ENCODE results near the gene FSTL1.

FSTL1 gene

DNA sequence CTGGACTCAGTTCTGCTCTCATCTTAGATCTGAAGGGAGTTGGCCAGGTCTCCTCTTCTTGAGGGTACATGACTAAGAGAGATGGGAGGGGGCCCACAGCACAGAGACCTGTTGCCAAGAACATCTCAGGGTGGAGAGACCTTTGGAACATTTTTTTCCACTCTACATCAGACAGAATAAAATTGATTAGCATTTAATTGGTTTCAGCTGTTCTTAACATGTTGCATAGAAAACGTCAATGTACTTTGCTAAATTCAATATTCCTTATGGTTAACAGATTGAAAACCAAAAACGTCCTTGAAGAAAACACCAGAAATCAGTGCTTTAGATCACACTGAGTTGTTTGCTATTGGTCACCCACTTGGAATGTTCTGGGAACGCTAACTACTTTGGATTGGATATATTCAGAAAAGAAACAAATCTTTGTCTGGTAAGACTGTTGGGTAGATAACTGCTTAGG, 36.4 kb upstream of the FSTL1 start:
- no peak overlapping the region for H3K4me3 ChIP-seq (ENCODE audit: low read depth, low read length)
- DNase-seq (ENCODE audit: low read depth), result no peak
- no peak for TF ChIP-seq MYC (IDR thresholded peaks at IDR 0.05; ENCODE audit: low read depth, low read length)
- TF ChIP-seq, protein P1, sequence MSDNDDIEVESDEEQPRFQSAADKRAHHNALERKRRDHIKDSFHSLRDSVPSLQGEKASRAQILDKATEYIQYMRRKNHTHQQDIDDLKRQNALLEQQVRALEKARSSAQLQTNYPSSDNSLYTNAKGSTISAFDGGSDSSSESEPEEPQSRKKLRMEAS (IDR thresholded peaks at IDR 0.05; ENCODE audit: low read depth, low read length), result no peak
- no peak for TF ChIP-seq POLR2A (IDR thresholded peaks at IDR 0.05; ENCODE audit: extremely low read depth, insufficient read length)
- TF ChIP-seq, protein P2, sequence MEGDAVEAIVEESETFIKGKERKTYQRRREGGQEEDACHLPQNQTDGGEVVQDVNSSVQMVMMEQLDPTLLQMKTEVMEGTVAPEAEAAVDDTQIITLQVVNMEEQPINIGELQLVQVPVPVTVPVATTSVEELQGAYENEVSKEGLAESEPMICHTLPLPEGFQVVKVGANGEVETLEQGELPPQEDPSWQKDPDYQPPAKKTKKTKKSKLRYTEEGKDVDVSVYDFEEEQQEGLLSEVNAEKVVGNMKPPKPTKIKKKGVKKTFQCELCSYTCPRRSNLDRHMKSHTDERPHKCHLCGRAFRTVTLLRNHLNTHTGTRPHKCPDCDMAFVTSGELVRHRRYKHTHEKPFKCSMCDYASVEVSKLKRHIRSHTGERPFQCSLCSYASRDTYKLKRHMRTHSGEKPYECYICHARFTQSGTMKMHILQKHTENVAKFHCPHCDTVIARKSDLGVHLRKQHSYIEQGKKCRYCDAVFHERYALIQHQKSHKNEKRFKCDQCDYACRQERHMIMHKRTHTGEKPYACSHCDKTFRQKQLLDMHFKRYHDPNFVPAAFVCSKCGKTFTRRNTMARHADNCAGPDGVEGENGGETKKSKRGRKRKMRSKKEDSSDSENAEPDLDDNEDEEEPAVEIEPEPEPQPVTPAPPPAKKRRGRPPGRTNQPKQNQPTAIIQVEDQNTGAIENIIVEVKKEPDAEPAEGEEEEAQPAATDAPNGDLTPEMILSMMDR (IDR thresholded peaks at IDR 0.05; ENCODE audit: low read depth, low read length), result no peak

DNA sequence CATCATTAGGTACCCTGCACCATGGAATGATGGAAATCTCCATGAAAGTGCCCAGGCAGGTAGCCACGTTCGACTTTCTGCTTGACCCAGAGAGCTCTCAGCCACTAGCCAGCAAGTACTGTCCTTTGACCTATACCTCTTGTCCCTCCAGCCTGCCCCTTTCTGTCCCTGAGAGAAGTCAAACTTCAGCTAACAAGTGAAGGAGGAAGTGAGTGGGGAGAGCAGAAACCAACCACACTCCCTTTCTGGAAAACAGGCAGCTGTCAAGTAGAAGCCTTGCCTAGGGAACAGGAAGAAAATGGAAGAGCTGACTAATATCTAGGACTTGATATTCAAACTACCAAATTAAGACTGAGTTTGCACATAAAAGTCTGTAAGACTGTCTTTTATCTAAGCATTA, 30.3 kb upstream of the FSTL1 start:
- TF ChIP-seq, protein P2 (IDR thresholded peaks at IDR 0.05; ENCODE audit: low read depth, low read length), result no peak
- TF ChIP-seq MYC (IDR thresholded peaks at IDR 0.05; ENCODE audit: low read depth, low read length), result no peak
- TF ChIP-seq, protein P1 (IDR thresholded peaks at IDR 0.05; ENCODE audit: low read depth, low read length), result no peak
- no peak for TF ChIP-seq POLR2A (IDR thresholded peaks at IDR 0.05; ENCODE audit: extremely low read depth, insufficient read length)
- no peak overlapping the region for H3K4me3 ChIP-seq (ENCODE audit: low read depth, low read length)
- peak; percentile 10 for DNase-seq (ENCODE audit: low read depth)

DNA sequence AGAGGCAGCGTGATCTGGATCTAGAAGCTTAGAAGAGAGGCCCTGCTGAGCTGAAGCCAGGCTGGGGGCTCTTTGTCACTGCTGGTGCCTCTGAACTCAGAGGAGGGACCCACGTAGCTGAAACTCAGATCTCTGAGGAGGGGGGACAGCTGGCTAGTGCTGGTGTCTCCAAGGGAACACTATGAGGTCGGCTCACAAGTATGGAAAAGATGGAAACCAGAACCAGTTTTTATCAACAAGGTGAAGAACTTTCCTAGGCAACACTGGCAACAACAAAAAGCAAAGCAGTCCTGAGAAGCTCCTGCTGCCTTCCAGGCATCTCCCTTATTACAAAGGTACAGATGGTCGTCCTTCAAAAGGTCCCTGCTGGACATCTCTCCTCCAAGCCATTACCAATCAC, 27.0 kb upstream of the FSTL1 start:
- TF ChIP-seq, protein P1 (IDR thresholded peaks at IDR 0.05; ENCODE audit: low read depth, low read length), result no peak
- TF ChIP-seq, protein P2 (IDR thresholded peaks at IDR 0.05; ENCODE audit: low read depth, low read length), result no peak
- TF ChIP-seq POLR2A (IDR thresholded peaks at IDR 0.05; ENCODE audit: extremely low read depth, insufficient read length), result no peak
- no peak for TF ChIP-seq MYC (IDR thresholded peaks at IDR 0.05; ENCODE audit: low read depth, low read length)
- DNase-seq (ENCODE audit: low read depth), result no peak
- no peak overlapping the region for H3K4me3 ChIP-seq (ENCODE audit: low read depth, low read length)

DNA sequence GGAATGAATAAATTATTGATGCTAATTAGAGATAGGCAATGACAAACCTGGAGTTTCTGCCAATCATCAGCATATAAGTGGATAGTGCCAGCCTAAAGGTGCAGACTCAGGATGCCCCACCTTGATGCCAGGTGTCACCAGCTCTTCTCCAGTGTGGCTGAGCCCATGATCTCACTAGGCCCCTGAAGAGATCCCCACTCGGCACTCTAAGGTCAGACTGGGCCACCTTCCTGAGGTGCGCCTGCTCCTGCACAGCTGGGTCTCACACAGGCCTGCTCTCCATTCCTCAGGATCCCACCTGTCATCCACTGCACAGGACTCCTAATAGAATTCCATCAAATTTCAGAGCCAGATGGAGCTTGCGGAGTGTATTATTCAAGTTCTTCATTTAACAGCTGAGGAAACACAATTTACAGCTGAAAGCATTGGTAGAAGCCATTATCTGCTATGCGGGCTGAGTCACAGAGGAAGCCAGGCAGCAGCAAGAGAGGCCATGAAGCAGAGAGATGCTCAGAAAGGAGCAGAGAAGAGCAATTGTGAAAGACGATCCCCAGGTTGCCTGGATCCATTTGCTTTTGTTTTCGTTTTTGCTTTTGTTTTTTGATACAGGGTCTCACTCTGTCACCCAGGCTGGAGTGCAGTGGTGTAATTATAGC, 25.1 kb upstream of the FSTL1 start:
- TF ChIP-seq MYC (IDR thresholded peaks at IDR 0.05; ENCODE audit: low read depth, low read length) (no peak), POLR2A (IDR thresholded peaks at IDR 0.05; ENCODE audit: extremely low read depth, insufficient read length) (no peak)
- TF ChIP-seq, protein P2 (IDR thresholded peaks at IDR 0.05; ENCODE audit: low read depth, low read length), result no peak
- TF ChIP-seq, protein P1 (IDR thresholded peaks at IDR 0.05; ENCODE audit: low read depth, low read length), result no peak
- no peak for DNase-seq (ENCODE audit: low read depth)
- no peak overlapping the region for H3K4me3 ChIP-seq (ENCODE audit: low read depth, low read length)

DNA sequence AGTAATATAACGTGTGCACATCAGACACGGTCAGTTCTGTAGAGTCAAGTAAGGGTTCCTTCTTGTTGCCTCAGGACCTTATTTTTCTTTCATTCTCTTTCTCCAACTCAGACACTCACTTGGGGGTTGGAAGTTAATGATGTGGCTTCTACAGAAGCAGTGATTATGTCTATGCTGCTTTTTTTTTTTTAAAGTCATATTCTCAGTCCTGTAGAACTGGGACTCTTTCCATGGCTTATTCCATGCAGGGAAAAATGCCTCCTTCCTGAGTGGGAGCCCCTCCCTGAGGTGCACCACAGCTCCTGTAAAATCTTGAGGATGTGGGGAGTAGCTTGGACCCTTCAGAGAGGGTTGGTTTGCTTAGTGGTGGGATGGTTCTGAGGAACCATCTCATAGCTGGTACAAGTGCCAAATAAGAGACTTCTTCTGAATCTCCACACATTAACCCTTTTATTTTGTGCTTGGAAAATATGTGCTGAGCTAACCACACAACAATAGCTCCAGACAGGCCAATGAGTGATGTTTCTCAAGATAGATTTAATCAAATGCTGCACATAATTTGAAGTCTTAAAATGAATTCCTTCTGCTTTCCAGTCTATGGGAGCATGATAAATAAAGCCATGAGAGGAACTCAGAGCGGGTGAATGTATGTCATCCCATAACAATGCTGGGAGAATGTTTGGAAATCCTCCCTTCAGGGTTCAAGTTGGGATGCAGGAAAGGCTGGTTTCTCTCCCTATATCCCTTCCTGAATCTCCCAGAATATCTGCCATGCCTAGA, 23.3 kb upstream of the FSTL1 start:
- no peak overlapping the region for H3K4me3 ChIP-seq (ENCODE audit: low read depth, low read length)
- DNase-seq (ENCODE audit: low read depth), result no peak
- TF ChIP-seq, protein P1 (IDR thresholded peaks at IDR 0.05; ENCODE audit: low read depth, low read length), result no peak
- TF ChIP-seq, protein P2 (IDR thresholded peaks at IDR 0.05; ENCODE audit: low read depth, low read length), result no peak
- TF ChIP-seq MYC (IDR thresholded peaks at IDR 0.05; ENCODE audit: low read depth, low read length), result no peak
- TF ChIP-seq POLR2A (IDR thresholded peaks at IDR 0.05; ENCODE audit: extremely low read depth, insufficient read length), result no peak
